G401.6 (cell line): Measurements from ENCODE around the gene NAPSA.
"Not testable (repeated sequence)": the region's sequence is repeated elsewhere in the genome, so short reads cannot be mapped to it uniquely, and the experiment has no call there.

Experiments used
- FAIRE-seq: peaks from 2 replicates; lab custom pipeline; 2012; peaks lifted over from hg19 to GRCh38; lab: Jason Lieb, UNC

NAPSA gene

GRCh38 chr19:50365434-50366306, at the start of gene NAPSA:
Gene NAPSA, minus strand, starts transcription at chr19:50365639. Its CDS starts 18 bp downstream, at chr19:50365621.
- FAIRE-seq, result no peak

GRCh38 chr19:50413531-50413930, 48.1 kb upstream of the NAPSA start:
- FAIRE-seq, result no peak

- FAIRE-seq, result no peak
Observed at GRCh38 chr19:50413096-50413495, 47.7 kb upstream of the NAPSA start.

- FAIRE-seq, result no peak
Observed at GRCh38 chr19:50412419-50412818, 47.0 kb upstream of the NAPSA start.

- FAIRE-seq, result no peak
Observed at GRCh38 chr19:50410109-50410508, 44.7 kb upstream of the NAPSA start.

GRCh38 chr19:50409347-50409746, 43.9 kb upstream of the NAPSA start:
- no peak for FAIRE-seq

- FAIRE-seq, result no peak
Observed at GRCh38 chr19:50406829-50407228, 41.4 kb upstream of the NAPSA start.

- no peak for FAIRE-seq
Observed at GRCh38 chr19:50406156-50406820, 40.8 kb upstream of the NAPSA start.

GRCh38 chr19:50402544-50403301, 37.3 kb upstream of the NAPSA start:
- FAIRE-seq, result no peak

- no peak for FAIRE-seq
Observed at GRCh38 chr19:50401605-50402450, 36.4 kb upstream of the NAPSA start.

- FAIRE-seq, result no peak
Observed at GRCh38 chr19:50399368-50399745, 33.9 kb upstream of the NAPSA start.

- FAIRE-seq, result no peak
Observed at GRCh38 chr19:50398675-50399367, 33.4 kb upstream of the NAPSA start.

GRCh38 chr19:50394017-50394416, 28.6 kb upstream of the NAPSA start:
- no peak for FAIRE-seq

- FAIRE-seq, result no peak
Observed at GRCh38 chr19:50393589-50393988, 28.1 kb upstream of the NAPSA start.

GRCh38 chr19:50392759-50393158, 27.3 kb upstream of the NAPSA start:
- no peak for FAIRE-seq

- not testable (repeated sequence) for FAIRE-seq
Observed at GRCh38 chr19:50390952-50391351, 25.5 kb upstream of the NAPSA start.

- not testable (repeated sequence) for FAIRE-seq
Observed at GRCh38 chr19:50390295-50390694, 24.9 kb upstream of the NAPSA start.

GRCh38 chr19:50387868-50388245, 22.4 kb upstream of the NAPSA start:
- FAIRE-seq, result no peak

GRCh38 chr19:50387176-50387867, 21.9 kb upstream of the NAPSA start:
- no peak for FAIRE-seq

GRCh38 chr19:50384685-50385535, 19.5 kb upstream of the NAPSA start:
- FAIRE-seq, result no peak
